Kidney epithelial cell (primary cell): ENCODE results near the gene NME7. TPM values are rescaled to one million over a fixed set of nuclear protein-coding genes. Genes with fewer than 3 reads are reported as not detected.

Source experiments
- DNase-seq: peaks from one replicate; pipeline ENCODE4 v3.0.0-alpha.2; 2010; ENCODE audit warnings: low read depth
- H3K27me3 ChIP-seq: 2 replicates; pipeline ENCODE4 v1.6.0; 2011; ENCODE audit warnings: low read length; ENCODE audit not compliant: control insufficient read depth, insufficient read depth
- H3K36me3 ChIP-seq: 2 replicates; pipeline ENCODE4 v1.5.1; 2011; ENCODE audit warnings: low read length; ENCODE audit not compliant: control insufficient read depth, insufficient read depth
- H3K4me3 ChIP-seq: 2 replicates; pipeline ENCODE4 v1.5.1; 2011; ENCODE audit warnings: low read depth, mild to moderate bottlenecking, control low read depth, low read length
- CTCF ChIP-seq: IDR thresholded peaks from 2 replicates; pipeline ENCODE4 v1.5.1; 2011; ENCODE audit warnings: mild to moderate bottlenecking, moderate library complexity, low read length, control low read depth, inconsistent platforms; ENCODE audit not compliant: insufficient read depth, poor library complexity, severe bottlenecking
- total RNA-seq: library from RNA; depleted of rRNA; stranded (reverse); fragments of >200 nt; gene quantifications from 2 replicates; pipeline ENCODE4 v1.2.3, GENCODE V29; 2015

The NME7 gene
- total RNA-seq, 1 donor from 2014 or later, result 24.4 TPM

GRCh38 chr1:169086603-169087455, 280.8 kb downstream of the NME7 start:
- H3K27me3 ChIP-seq, result no peaks in the 10 kb centered on the region
- DNase-seq, result no peak
- no peak for TF ChIP-seq CTCF
- H3K36me3 ChIP-seq, result no peaks in the 10 kb centered on the region
- H3K4me3 ChIP-seq, result no peak overlapping the region

GRCh38 chr1:169085911-169086310, 281.7 kb downstream of the NME7 start:
- Histone ChIP-seq H3K27me3 (no peaks in the 10 kb centered on the region), H3K4me3 (no peak overlapping the region), H3K36me3 (no peaks in the 10 kb centered on the region)
- DNase-seq, result no peak
- TF ChIP-seq CTCF, result no peak

Other genes starting within 250 kb of the NME7 start
- 30.5 and 33.0 TPM in 2 replicates for gene BLZF1, start 398 bp upstream of the NME7 start, total RNA-seq
- gene CCDC181, start 59.7 kb upstream of the NME7 start, total RNA-seq, result 3.4 and 4.8 TPM in 2 replicates
- gene SLC19A2, start 118.1 kb upstream of the NME7 start, total RNA-seq, result 23.9 and 26.8 TPM in 2 replicates
- not detected in 2 replicates for gene F5, start 218.7 kb upstream of the NME7 start, total RNA-seq